NCI-H146 treated with DMSO at 0.1 percent for 48 hours (cell line): ENCODE results near the gene CCDC102B.
"Not testable (repeated sequence)": the region's sequence is repeated elsewhere in the genome, so short reads cannot be mapped to it uniquely, and the experiment has no call there.

Source experiments
- DNase-seq: peaks from one replicate; lab custom pipeline; 2025; ENCODE audit not compliant: unreplicated experiment; lab: John Stamatoyannopoulos, UW

CCDC102B gene

DNA sequence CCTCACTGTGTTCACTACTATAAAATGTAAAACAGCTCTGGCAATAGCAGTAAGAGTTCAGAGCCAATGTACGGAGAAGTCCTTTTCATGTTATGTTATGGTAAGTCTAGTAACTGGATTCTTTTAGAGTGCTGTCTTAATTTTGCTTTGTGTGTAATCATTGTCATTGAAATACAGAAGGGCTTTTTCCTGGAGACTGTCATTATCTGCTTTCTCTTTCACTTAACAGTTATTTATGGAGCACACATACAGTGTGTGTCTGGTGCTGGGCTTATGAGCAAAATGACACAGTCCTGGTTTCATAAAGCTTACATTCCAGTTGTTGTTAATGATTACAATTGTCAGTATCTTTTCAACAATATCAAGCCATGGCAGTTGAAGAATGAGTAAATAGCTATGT, 95.5 kb downstream of the CCDC102B start:
- DNase-seq, result no peak

DNA sequence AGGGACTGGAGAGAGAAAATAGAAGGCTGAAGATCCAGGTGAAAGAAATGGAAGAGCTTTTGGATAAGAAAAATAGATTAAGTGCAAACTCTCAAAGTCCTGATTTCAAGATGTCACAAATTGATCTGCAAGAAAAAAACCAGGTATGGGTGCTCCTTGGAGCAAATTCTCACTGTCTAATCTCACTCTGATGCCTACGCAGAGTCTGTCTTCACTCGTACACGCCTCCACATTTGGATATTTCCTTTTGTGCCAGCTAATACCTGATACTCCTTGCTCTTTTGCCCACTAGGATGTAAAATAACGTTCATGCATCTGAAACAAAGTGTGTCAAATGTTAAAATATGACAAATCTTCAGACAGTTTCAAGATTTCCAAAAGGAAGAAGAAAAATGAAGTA, 99.4 kb downstream of the CCDC102B start:
- DNase-seq, result no peak

DNA sequence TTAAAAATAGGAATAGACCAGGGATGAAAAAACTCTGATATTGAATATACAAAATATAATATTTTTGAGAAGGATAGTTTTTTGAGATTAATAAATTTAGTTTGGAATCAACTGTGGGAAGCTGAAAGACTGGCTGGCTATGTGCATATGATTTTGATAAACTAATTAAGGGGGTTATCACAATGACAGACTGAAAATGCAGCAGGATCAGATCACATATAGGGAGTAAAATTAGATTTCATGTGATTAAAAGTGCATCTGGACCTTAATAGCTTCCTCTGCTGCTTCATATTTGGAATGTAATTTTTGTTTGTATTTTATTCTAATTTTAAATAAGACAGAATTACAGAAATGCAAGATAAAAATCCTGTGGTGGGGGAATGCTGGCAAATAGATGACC, 111.7 kb downstream of the CCDC102B start:
- DNase-seq, result no peak

DNA sequence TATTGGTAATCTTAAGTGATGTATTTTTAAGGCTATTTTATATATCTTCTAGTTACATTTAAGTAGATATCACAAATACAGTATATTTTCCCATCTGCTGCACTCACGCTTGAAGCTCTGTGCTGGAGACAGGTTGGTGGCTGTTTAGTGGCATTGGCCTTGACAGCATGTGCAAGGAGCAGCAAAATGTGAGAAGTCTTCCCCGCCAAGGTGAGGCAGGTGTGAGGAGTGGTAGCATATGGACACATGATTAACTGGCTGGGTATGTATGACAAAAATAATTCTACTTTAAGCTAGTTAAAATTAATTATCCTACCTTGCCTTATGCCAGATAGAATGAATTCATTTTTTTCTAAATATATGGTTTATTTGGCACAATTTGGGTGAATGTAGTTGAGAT, 117.2 kb downstream of the CCDC102B start:
- DNase-seq, result no peak

DNA sequence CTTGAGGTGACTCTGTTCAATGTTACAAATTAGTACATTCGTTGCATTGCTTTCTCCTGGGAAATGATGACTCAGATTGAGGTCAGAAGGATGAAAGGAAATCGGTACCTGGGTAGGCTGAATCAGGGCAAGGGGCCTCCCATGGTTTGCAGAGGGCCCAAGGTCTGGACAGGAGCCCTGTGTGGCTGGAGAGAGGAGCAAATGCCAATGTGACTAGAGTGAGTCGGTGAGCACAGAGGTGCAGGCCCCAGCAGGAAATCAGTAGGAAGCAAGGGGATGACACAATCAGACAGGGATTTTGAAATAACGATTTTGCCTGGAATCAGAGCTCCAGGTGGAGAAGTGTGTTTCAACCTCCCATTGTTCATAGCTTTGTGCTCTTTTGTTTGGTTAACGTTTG, 118.9 kb downstream of the CCDC102B start:
- DNase-seq, result no peak

DNA sequence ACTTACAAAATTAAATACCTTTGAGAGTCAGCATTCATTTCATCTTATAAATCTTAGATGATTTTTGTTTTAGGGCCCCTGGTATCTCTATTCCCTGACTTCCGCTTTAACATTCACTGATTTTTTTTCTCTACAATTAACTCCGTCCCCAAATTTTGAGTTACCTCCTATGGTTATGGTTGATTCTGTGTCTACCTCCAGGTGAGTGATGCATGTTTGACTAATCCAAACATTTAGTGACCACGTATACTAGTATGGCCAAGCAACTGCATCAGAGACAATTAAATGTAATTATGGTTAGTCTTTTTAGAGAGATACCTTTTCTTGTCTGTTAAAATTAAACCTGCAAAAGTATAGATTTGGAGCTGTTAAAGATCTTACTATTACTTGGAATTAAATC, 120.3 kb downstream of the CCDC102B start:
- no peak for DNase-seq

DNA sequence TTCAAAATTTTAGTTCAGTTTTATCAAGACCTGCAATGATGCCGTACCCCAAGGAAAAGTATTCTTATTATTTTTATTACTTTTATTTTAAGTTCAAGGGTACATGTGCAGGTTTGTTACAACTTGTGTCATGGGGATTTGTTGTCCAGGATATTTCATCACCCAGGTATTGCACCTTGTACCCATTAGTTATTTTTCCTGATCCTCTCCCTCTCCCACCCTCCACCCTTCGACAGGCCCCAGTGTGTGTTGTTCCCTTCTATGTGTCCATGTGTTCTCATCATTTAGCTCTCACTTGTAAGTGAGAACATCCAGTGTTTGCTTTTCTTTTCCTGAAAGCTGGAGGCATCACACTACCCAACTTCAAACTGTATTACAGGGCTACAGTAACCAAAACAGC, 122.0 kb downstream of the CCDC102B start:
- DNase-seq, result no peak

DNA sequence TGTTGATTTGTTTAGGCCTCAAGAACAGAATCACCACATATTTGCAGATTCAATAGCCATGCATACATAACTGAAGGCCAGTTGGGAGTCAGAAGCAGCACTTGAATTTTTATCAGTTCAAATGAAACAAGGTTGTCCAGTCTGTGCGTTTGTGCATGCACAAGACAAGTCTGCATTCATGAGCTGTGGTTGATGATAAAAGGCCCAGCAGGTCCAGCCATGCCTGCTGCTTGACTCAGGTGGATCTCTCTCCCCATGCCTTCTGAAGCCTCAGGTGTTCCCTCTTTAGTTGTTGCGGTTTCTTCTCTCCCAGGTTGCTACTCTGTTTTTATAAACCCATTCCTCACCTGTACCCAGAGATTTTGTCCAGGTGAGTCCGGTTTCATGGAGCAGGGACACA, 124.5 kb downstream of the CCDC102B start:
- DNase-seq, result no peak

DNA sequence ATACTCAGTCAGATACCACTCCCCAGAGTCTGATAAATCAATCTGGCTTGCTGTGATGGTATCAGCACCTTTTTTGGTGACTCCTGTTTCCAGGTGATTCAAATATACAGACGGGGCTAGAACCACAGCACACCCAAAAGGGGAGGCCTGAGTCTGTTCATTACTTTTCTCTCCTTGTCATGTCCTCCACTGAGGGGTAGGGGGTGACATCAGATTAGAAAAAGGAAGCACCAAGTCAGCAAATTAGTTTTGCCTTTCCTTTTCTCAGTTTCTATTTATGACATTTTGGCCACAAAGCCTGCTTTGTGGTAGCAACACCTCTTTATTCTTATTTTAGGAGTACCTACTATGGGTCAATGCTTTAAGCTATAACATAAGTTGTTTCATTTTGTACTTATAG, 127.4 kb downstream of the CCDC102B start:
- DNase-seq, result no peak

DNA sequence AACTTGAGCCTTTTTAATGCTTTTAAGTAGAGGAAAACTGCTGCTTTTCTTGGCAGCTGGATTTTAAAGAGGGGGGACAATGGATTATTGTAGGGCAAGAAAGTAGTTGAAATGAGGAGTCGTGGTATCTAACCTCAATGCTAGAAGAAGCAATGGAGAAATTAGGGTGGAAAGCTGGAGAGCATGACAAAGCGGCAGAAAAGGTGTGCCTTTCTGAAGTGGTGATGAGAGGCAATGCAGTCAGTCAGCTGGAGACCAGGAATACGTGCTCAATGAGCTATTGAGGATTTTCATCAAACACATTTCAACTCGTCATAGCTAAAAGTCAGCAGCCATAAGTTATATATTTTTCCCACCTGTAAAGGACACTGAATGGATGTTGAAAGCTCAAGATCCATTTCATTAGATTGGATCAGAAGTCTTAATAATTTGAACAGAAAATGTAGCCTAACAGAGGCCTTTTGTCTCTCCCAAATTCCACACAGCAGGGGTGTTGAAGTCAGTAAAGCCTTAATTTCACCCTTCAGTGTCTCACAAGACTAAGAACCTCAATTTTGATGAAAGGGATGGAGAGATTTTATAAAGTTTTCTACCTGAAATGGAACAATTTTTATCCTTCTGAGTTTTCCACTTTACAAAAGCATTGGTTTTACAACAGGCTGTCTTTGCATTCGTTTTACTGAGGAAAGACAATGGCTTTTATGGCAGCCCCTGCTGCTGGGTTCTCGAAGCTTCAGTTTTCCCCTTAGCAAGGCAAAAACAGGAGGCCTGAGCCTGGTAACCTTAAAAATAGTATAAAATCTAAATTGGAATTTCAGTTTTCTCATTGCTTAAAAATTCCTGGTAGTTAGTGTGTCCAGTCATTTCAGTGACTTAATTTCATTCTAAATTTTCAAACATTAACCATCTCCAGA, 131.1 kb downstream of the CCDC102B start:
- no peak for DNase-seq

DNA sequence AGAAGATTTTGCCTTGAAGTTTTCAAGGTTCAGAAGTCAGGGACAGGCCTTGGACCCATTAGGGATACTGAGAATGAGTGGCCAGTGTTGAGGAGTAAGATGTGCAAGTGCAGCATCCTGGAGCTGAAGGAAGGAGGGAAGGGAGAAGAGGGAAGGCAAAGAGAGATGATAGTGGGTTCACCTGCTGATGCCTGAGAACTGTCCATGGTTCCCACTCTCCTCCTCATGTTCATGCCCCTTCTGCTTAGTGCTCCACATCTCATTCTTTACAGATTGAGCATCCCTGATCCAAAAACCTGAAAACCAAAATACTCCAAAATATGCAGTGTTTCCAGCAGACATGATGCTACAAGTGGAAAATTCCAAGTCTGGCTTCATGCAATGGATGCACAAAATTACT, 137.8 kb downstream of the CCDC102B start:
- no peak for DNase-seq

DNA sequence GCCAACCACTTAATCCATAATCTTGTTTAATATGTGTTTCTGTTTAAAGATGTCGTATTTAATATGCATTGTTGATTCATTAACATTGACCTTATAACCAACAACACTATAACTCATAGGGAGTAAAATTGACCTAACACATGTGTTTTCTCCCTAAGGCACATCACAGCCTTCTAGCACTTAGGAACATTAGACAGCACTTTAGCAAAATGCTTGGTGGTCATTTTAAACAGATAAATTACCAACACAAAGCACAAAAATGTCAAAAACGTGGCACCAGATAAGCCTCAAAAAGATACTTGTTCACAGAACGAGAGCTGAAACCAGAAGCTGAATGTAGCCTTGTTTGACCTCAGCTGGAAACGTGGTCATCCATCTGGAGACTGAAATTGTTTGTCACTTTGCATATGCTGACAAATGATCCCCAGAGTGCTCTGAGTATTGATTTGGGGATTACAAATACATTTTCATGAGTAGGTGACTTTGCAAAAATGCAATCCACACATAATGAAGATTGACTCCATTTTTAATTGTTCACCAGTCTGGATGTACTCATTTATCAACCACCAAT, 139.2 kb downstream of the CCDC102B start:
- DNase-seq, result no peak

DNA sequence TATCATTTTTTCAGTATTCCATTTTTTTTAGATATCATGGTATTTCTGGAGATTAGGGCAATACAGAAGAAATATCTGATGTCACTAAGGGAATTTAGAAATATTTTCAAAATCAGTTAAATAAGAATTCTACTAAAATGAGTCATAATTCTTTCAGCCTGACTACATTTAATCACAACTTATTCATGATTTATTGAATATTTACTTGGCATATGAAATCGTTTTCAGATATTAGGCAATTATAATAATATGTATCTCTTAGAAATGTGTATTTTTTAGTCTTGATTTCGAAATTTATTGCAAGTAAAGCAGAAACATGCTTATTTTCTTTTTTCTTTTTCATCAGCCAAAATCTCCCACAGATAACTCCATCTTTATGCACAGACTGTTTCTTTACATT, 142.2 kb downstream of the CCDC102B start:
- DNase-seq, result no peak

DNA sequence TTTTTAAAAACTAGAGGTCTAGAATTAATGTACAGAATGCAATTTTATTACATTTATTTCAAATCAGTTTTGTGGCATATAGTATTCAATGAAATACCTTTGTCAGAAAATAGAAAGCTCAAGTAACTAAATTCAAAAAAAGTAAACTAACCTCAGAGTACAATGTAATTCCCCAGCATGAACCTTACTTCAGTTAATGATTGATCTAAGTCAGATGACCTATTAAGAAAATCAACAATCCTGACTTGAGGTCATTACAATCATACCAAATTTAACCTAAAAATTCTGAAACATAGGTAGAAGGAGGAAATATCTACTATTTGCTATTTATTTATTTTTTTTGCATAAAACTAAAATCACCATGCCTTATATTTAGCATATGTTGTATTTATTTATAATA, 142.9 kb downstream of the CCDC102B start:
- DNase-seq, result no peak

DNA sequence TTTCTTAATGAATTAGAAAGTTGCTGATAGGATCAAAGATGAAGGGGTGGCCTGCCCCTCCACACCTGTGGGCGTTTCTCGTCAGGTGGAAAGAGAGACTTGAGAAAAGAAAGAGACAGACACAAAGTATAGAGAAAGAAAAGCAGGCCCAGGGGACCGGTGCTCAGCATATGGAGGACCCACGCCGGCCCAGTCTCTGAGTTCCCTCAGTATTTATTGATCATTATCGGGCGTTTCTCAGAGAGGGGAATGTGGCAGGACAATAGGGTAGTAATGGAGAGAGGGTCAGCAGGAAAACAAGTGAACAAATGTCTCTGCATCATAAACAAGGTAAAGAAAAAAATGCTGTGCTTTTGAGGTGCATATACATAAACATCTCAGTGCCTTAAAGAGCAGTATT, 144.3 kb downstream of the CCDC102B start:
- DNase-seq, result no peak

DNA sequence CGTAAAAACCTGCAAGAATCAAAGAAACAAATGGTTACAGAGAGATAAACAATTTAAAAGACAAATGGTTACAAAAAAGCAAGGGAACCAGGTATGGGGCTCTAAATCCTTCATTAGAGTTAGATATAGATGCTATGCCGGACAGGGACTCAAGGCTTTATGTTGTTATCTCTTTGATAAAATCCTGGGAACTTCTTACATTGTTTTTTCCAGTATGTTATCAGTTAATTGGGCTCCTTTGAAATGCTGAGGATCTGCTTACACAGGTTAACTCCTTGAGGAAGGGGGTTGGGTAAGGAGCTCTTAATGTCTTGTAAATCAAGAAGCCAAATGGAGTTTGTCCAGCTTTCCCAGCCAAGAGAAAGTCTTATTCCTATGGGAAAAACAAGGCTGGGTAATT, 146.0 kb downstream of the CCDC102B start:
- DNase-seq, result not testable (repeated sequence)

DNA sequence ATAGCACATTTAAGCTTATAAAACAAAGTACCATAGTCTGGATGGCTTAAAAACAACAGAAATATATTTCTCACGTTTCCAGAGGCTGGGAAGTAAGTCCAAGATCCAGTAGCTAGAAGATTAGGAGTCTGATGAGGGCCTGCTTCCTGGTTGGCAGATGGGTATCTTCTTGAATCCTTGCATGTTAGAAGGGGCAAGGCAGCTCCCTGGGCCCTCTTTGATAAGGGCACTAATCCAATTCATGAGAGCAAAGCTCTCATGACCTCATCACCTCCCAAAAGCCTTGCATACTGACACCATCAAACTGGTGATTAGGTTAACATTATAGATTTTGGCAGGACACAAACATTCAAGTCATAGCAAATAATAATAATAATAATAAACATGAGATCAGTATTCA, 146.4 kb downstream of the CCDC102B start:
- no peak for DNase-seq

DNA sequence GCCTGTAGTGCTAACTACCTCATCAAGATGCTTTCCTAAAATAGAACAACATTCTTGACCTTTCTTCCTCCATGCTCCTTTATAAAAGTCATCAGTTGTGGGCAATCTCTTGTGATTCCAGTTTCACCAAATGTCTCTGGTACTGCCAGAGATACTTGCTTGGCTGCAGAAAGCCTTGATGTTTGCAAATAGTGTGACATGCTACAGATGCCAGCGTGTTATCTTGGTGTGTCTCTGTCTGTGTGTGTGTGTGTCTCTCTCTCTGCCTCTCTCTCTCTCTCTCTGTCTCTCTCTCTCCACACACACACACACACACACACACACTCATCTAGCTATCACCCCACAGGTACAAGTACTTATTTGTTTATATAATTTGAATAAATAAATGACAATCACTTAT, 146.9 kb downstream of the CCDC102B start:
- no peak for DNase-seq

DNA sequence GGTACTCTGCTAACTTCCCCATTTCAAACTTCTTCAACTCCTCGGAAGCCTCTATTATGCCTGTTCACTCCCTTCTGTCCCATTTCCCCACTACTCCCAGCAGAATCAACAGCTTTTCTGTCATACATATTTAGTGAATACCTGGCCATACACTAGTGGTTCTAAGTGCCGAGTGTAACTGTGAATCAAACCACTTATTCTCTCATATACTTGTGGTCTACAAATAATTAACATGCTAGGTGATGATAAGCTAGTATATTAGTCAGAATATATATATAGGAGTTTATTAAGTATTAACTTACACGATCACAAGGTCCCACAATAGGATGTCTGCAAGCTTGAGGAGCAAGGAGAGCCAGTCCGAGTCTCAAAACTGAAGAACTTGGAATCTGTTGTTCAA, 150.7 kb downstream of the CCDC102B start:
- no peak for DNase-seq

DNA sequence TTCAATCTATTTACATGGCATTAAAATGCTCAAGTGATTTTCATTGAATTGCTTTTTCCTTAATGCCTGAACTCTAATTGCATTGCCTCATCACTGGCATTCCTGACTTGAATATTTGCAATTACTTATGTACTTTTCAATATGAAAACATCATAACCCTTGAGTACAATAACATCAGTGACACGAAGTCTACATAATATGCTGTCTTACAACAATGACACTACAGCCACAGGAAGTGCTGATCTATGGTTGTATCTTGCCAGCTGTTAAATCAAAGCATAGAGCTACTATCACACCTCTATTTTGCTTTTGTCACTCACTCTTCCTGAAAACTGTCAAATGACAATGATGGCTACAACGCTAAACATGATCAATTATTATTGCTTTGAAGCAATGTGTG, 156.9 kb downstream of the CCDC102B start:
- DNase-seq, result no peak

DNA sequence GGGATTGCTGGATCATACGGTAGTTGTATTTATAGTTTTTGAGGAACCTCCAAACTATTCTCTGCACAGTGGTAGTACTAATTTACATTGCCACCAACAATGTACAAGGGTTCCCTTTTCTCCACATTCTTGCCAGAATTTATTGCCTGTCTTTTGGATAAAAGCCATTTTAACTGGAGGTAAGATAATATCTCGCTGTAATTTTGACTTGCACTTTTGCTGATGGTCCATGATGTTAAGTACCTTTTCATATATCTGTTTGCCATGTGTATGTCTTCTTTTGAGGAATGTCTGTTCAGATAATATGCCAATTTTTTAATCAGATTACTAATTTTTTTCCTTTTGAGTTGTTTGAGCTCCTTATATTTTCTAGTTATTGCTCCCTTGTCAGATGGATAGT, 158.8 kb downstream of the CCDC102B start:
- no peak for DNase-seq

DNA sequence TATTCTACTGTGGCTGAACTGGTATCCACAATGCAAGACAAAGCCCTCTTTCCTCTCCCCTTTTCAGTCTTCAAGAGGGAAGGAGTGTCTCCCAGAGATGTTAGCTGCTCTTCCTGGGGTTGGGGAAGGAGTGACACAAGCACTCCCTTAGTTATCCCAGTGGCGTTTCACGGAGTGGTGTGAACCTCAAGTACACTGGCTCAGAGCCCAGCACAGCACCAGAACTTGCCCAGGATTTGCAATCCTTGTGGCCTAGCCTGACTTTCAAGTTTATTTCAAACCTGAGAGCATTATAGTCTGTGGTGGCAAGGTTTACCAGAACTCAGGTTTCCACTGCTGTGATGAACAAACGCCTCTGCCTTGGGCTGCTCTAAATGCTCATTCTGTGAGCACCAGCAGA, 162.5 kb downstream of the CCDC102B start:
- DNase-seq, result no peak

DNA sequence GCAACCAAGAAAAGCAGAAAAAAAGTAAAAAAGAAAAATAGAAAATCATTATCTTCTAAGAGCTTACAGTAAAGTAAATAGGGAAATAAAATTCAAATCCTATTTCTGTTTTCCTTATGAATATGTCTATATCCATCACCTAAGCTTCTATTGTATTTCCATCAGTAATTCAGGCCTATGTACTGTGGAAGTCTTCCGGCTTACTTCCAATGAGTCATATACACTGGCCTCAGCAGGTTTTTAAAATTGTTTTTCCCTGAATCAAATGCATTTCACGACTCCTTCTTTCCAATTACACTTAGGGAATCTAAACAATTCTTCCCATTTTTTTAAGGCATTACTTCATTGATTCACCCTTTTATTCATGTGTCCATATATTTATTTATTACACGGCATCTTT, 164.7 kb downstream of the CCDC102B start:
- no peak for DNase-seq
